HG03354 (cell line): ENCODE data around the gene MCTP1.
A peak's percentile ranks its signal among the peaks of the same experiment; 100 is the strongest.

Experiments used
- ATAC-seq: cut with Tn5 transposase; IDR thresholded peaks from one replicate; pipeline ENCODE4 v1.9.1; 2021; ENCODE audit warnings: mild to moderate bottlenecking; ENCODE audit not compliant: unreplicated experiment, poor library complexity, severe bottlenecking

MCTP1 gene

DNA sequence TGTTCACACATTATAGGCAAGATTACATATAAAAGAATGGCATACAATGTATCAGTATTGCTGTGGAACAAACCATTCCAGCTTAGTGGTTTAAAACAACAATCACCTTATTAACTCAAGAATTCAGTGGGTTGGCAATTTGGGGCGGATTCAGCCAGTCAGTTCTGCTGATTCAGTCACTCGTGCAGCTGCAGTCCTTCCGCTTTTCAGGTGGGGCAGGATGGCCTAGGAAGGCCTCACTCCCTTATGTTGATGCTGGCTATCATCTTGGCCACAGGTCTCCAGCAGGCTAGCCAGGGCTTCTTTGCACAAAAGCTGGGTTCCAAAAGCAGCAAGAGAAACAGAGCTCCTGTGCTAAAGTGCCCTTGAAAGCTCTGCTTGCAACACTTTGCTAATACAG is 150.6 kb downstream of the MCTP1 start:
- no peak for ATAC-seq

DNA sequence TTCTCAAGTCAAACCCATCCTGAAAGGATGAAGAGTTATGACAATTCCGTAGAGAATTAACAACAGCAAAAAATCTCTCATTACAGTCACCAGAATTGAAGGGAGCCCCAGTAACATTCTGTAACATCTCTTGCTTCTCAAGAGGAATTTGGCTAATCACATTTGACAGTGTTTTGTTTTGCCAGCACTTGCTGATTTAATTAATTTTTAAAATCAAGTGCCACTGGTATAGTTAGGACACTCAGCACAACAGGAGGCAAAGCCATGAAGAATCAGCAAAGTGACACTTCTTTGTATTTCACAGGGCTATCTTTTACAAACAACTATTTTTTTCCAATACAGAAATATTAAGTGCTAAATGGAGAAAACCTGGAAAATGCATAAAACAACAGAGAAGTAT is 152.8 kb downstream of the MCTP1 start:
- ATAC-seq = no peak

GRCh38 chr5:95130941-95131340 is 154.0 kb downstream of the MCTP1 start:
- no peak for ATAC-seq

DNA sequence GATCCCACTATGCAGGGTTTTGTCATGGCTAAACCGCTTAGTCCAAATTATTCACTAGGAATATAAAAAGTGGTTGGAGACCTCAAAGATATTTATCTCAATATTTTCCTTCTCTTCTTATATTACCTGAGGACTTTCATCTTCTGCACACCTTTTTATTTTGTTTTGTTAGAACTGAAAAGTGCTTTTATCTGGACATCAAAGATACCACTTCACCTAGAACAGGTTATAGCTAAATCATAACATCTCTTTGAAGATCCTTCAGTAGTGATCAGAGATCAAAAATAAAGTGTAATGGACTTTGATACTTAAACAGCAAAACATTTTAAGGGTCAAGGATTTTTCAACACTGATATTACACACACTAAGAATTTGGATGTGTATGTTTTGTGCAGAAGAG is 160.2 kb downstream of the MCTP1 start:
- ATAC-seq = no peak

GRCh38 chr5:95124101-95124500 is 160.8 kb downstream of the MCTP1 start:
- no peak for ATAC-seq

DNA sequence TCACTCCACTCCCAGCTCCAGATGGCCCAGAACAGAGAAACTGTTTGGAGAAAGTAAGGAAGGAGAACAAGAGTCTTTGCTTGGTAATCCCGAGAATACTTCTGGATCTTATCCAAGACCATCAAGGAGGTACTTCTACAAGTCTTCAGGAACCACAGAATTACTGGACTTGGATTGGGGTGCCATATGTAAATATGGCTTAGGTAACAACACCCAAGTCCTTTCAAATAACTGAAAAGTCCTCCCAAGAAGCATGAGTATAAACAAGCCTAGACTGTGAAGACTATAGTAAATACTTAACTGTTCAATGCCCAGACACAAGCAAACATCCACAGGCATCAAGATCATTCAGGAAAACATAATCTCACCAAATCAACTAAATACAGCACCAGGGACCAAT is 170.0 kb downstream of the MCTP1 start:
- no peak for ATAC-seq

- no peak for ATAC-seq
These were observed 170.6 kb downstream of the MCTP1 start for GRCh38 chr5:95114305-95114704.

DNA sequence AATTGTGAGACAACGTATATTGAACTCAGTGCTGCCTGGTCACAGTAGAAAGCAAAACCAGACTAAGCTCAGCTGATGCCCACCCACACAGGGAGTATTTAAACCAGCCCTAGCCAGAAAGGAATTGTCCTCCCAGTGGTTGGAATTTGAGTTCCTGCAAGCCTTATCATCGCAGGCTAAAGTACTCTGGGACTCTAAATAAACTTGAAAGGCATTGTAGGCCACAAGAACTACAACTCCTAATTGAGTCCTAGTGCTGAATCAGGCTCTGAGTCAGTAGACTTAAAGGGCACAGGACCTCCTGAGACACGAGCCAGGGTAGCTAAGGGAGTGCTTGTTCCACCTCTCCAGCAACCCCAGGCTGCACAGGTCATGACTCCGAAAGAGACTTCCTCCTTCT is 171.4 kb downstream of the MCTP1 start:
- no peak for ATAC-seq

- no peak for ATAC-seq
These were observed 173.8 kb downstream of the MCTP1 start for GRCh38 chr5:95111141-95111540.

- ATAC-seq = peak; percentile 70
These were observed 174.8 kb downstream of the MCTP1 start for GRCh38 chr5:95110118-95110517.

GRCh38 chr5:95107138-95107537 is 177.8 kb downstream of the MCTP1 start:
- no peak for ATAC-seq

- ATAC-seq = no peak
These were observed 179.3 kb downstream of the MCTP1 start for GRCh38 chr5:95105638-95106037.

- ATAC-seq = peak; percentile 99
These were observed 182.2 kb downstream of the MCTP1 start for GRCh38 chr5:95102687-95103086.

DNA sequence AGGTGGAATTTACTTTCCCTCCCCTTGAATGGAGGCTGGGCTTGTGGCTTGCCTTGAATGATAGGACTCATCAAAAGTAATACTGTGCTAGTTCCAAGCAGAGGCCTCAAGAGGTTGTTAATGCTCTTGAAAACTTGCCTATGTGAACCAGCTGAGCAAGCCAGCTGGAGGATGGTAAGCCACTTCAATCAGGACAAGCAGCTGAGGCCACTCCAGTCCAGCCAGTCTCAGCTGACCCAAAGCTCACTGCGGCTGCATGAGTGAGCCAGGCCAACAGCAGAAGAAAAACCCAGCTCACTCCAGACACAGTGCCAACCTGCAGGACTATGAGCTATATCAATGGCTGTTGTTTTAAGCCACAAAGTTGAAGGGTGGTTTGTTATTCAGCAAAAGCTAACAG is 182.8 kb downstream of the MCTP1 start:
- ATAC-seq = peak; percentile 54

- ATAC-seq = no peak
These were observed 184.3 kb downstream of the MCTP1 start for GRCh38 chr5:95100551-95100950.

- no peak for ATAC-seq
These were observed 186.9 kb downstream of the MCTP1 start for GRCh38 chr5:95098012-95098411.

GRCh38 chr5:95093211-95093610 is 191.7 kb downstream of the MCTP1 start:
- ATAC-seq = no peak

GRCh38 chr5:95090774-95091173 is 194.1 kb downstream of the MCTP1 start:
- no peak for ATAC-seq

DNA sequence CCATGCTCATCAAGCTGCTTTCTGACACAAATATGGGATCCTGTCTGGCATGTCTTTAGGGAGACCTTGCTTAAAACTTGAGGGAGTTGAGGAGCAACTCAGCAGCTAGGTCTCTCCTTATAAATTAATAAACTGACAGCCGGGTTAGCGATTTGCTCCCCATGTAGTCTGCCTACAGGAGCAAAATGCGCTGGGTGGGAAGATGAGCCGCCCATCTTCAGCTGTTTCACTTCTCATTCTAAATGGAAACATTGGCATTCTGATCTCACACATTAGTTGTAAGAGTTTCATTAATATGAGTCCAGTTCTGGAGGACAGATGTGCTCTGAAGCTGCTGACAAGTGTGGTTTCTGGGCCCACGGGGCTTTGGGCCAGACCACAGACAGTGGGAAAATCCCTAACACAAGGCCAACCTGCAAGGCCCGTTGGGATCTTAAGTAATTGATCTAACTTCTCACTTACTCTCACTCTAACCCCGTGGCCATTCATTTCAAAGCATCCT is 197.0 kb downstream of the MCTP1 start:
- ATAC-seq = peak; percentile 81

DNA sequence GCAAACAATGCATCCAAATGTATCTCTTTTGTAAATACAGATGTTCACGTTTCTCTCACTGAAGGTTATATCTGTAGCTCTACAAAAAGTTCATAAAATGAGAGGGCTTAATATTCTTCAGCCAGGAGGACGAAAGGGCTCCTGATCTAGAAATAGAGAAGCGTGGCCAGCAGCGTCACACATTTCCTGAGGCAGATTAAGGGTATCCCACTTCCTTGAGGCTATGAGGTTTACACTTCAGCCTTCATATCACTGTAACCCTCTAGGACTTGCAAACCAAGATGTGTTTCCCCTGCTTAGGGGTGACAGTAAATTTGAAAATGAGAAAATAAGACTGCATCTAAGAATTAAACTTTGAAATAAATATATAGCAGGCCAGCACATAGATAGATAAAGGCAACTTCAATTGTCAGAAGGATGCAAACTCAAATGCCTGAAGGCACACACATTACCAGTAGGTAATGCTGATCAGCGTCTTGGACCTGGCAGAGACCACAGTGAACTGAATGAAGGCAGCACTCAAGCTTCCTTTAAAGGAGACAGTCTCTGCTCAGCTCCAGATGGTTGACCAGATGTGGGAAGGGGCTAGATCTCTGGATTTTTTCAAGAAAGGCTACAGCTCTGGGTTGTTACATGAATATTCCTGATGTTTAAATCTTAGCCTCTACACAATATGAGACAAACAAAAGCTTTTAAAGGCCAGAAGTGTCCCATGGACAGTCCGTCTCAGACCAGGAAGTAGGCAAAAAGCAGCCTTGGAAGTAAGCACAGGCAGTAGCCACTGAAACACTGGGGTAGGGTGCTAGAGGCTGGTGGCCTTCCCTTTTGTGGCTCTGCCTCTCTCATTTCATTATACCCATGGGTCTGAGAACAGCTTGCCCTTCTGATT is 197.7 kb downstream of the MCTP1 start:
- peak; percentile 52 for ATAC-seq

- ATAC-seq = no peak
These were observed 200.1 kb downstream of the MCTP1 start for GRCh38 chr5:95084757-95085156.

DNA sequence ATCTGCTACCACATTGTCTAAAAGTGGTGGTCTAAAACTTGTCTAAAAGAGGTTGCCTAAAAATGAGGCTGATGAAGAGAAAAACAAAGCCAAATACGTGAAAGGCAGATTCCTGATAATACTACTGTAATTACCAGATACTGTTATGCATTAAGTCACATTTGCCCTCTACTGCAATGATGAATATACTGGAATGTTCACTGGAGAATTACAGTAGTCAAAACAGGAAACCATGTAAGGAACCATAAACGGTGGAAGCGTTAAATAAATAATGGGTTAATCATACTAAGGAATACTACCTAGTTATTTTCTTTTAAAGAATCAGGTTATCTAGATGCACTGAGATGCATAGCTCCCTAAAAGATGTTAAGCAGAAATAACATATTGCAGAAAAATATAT is 201.3 kb downstream of the MCTP1 start:
- no peak for ATAC-seq
